GM10266 (cell line): ENCODE measurements around the gene MTHFD2.

Source experiments
- DNase-seq: peaks from one replicate; pipeline ENCODE4 v3.0.0; 2012; ENCODE audit errors: extremely low spot score
- CTCF ChIP-seq: IDR thresholded peaks from 2 replicates; pipeline ENCODE4 v1.5.1; 2012; ENCODE audit warnings: mild to moderate bottlenecking, low read depth; ENCODE audit not compliant: control insufficient read depth, insufficient read depth; ENCODE audit errors: missing control alignments

Gene MTHFD2

GRCh38 chr2:74197049-74197448, 1.4 kb upstream of the MTHFD2 start:
- no peak for DNase-seq
- TF ChIP-seq CTCF, result no peak

GRCh38 chr2:74198023-74198460, 373 bp upstream of the MTHFD2 start:
- DNase-seq, result no peak
- TF ChIP-seq CTCF, result no peak

- TF ChIP-seq CTCF, result no peak
- DNase-seq, result no peak
Observed at GRCh38 chr2:74199275-74199701, 873 bp downstream of the MTHFD2 start.

- DNase-seq, result peak; percentile 36
- TF ChIP-seq CTCF, result no peak
Observed at GRCh38 chr2:74199871-74200305, 1.5 kb downstream of the MTHFD2 start.

- TF ChIP-seq CTCF, result no peak
- no peak for DNase-seq
Observed at GRCh38 chr2:74201196-74201595, 2.8 kb downstream of the MTHFD2 start.

- no peak for DNase-seq
- no peak for TF ChIP-seq CTCF
Observed at GRCh38 chr2:74201596-74201995, 3.2 kb downstream of the MTHFD2 start.

GRCh38 chr2:74204436-74204835, 6.0 kb downstream of the MTHFD2 start:
- no peak for TF ChIP-seq CTCF
- no peak for DNase-seq

- no peak for TF ChIP-seq CTCF
- no peak for DNase-seq
Observed at GRCh38 chr2:74205113-74205512, 6.7 kb downstream of the MTHFD2 start.
